ENCODE measurements around the gene PTPRM.

The PTPRM gene

DNA sequence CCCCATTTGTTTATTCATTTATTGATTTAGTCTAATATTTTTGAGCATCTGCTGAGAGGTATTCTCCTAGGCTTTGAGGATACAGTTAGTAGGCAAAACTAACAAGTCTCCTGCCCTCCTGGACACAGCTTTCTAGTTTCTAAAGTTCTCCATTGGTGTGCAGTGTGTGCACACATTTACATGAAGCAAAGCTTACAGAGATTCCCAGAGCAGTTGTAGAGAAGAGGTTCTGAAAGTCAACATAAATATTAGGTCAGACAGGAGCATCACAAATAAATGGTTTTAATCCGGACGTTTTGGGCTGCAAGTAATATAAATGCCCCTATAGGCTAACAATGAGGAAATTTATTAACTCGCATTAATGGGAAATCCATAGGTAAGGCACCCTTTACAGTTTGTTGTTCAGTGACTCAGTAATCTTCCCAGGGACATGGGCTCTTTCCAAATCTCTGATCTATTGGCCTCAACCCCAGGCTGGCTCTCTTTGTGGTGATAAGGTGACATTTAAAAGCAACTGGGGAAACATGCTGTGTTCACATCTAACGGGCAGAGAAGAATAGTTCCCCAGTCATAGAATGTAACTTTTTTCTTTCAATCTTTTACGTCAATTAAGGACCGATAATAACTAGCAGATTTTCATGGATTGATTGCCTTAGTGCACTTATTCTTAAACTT lies 407.2 kb downstream of the PTPRM start:
- no peak for DNase-seq

DNA sequence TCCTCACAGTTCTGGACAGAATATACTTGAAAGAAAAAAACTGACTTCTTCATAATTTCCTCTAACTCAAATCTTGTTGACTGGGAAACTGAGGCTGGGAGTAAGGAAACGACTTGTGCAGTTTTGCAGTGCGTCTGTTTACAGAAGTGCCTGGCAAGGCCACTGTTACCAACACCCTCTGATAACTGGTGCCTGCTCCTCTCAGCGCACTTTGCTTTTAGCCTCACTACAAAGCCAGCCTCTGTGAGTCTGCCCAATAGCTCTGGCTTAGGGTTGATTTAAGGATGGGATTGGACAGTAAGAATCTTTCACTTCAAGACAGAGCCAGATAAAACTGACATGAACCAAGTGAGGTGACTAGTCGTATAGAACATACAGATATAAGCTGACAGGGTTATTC lies 410.8 kb downstream of the PTPRM start:
- no peak for DNase-seq

DNA sequence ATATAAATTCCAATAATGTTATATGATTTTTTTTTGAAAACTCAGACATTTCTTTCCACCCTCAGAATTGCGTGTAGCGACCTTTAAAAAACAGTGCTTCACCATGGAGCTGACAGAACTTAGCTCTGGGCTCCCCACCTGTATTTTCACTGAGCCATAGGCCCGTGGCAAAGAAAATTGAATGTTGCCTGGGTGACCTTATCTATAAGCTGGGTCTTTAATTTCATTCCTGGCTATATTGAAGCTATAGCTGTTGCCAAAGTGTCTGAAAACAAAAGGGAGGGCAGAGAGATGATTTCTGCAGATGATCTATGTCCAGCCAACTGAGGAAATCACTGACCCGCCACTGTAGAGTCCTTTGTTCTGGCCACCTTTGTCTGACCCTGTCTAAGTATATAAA lies 411.7 kb downstream of the PTPRM start:
- DNase-seq, result no peak

GRCh38 chr18:7979714-7980113 lies 412.6 kb downstream of the PTPRM start:
- DNase-seq, result no peak

DNA sequence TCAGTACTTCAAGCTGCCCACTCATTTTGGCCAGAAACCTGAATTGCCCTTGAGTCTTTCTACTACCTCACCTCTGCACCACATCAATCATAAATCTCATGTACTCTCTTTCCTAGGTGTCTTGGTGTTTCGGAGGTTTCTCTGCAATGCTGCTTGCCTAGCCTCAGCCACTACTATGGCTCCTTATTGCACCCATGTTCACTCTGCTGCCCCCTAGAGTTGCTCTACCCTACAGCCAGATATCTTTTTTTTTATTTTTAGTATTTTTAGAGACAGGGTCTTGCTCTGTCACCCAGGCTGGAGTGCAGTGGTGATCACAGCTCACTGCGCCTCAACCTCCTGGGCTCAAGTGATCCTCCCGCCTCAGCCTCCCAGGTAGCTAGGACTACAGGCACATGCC lies 413.0 kb downstream of the PTPRM start:
- DNase-seq, result no peak

GRCh38 chr18:7980656-7981055 lies 413.5 kb downstream of the PTPRM start:
- DNase-seq, result no peak

GRCh38 chr18:7982216-7982615 lies 415.1 kb downstream of the PTPRM start:
- no peak for DNase-seq

DNA sequence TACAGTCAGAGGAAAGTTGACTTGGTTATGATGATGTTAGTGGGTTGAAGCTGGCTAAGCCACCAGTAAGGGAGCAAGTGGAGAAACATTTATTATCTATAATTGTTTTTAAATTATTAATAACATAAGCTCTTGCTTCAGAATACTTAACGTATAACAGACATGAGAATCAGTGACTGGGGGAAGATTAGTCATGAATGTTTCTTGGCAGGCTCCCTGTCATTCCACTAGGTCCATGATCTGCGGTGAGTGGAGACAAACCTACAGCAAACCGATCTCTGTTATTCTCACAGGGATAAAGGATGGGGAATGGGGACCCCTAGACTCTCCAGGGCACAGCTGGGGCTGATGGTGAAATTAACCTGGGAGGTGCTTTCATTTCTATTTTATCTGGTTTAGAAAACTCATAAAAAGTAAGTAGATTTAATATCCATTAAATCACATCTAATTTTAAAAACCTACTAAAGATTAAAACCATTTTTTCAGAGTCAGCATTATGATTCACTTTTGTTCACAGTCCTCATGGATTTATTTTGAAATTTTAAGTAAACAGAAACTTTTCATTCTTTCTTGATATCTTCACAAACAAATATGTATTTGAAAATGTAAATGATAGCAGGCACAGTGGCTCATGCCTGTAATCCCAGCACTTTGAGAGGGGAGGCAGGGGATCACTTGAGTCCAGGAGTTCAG lies 420.3 kb downstream of the PTPRM start:
- no peak for DNase-seq

DNA sequence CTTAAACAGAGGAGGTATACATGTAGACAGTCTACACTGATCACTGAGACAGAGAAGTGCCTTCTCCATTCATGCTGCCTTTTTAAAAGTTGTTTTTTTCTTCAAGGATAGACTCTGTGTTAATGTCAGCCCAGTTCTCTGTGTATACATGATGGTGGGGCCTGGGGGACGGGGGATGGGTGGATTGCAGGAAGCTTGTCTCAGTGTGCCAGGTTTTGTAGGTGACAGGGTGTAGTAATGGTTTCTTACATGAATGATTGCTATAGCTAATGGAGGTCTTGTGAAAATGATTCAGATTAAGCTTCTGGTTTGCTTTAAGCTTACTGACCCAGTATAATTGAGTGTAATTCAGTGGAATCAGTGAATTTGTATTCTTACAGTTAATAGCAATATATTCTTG lies 423.6 kb downstream of the PTPRM start:
- no peak for DNase-seq

GRCh38 chr18:8001711-8002301 lies 434.7 kb downstream of the PTPRM start:
- no peak for DNase-seq

- DNase-seq, result no peak
Measured at GRCh38 chr18:8003878-8004675, 437.0 kb downstream of the PTPRM start.

DNA sequence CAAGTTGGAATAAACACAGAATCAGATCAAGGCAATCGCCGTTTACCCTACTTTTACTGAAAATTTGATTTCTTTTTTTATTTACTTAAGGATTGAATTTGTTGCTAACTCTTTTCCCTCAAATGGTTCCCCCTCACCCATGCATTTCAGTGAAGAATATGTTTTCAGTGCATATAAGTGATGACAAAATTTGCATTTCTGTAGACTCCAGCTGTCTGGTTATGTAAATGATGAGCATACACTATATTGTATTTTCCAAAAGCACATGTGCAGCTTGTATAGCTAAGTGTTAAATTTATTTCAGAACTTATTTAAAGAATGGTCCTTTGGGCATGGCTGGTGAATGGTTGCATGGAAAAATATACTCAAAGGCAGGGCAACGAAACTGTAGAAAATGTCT lies 437.7 kb downstream of the PTPRM start:
- DNase-seq, result no peak

DNA sequence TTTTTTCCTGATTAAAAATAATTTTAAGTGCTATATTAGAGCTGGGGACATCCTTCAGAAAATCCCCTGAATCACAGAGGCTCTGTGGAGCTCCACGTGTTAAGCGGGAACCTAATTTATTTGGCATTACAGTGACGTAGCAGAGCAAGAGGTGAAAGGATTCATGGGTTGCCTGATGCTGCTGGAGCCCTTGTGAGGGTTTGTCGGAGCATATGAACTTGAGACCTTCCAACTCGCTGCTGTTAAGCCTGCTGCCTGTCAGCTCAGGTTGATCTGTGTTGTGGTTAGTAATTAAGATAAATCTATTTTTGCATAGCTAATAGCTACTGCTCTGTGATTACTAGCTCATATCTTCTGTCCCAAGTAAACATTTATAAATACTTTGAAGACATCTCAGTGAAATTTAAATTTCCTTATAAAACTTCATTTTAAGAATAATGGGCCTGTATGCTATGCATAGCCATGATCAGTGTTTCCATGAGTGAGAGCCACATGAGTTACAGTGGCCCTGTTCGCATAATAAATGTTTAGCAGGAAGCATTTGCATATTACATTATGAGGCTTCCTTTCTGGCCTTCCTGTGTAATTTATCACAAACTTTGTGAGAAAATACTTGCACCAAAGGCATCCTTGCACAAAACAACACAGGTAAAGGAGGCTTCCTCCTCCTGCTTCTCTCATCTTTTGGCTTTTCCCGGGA lies 438.9 kb downstream of the PTPRM start:
- DNase-seq, result no peak

GRCh38 chr18:8006979-8007378 lies 439.9 kb downstream of the PTPRM start:
- no peak for DNase-seq

DNA sequence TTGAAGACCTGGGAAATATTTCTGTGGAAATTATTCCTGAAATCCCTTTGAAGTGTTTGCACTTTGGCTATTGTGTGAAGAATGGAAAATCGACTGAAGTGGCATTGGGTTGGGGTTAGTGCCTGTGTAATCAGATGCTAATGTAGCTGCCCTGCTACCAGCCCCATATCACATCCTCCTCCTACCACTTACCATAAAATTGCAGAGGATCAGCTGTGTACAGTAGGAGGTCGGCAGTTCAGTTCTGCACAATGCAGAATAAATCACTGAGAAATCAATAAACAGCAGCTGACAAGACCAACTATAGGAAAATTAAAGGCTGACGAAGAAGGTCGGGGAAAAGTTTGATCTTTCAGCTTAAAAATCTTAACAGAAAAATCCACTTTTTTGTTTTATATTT lies 440.9 kb downstream of the PTPRM start:
- no peak for DNase-seq

GRCh38 chr18:8011361-8011760 lies 444.2 kb downstream of the PTPRM start:
- no peak for DNase-seq

DNA sequence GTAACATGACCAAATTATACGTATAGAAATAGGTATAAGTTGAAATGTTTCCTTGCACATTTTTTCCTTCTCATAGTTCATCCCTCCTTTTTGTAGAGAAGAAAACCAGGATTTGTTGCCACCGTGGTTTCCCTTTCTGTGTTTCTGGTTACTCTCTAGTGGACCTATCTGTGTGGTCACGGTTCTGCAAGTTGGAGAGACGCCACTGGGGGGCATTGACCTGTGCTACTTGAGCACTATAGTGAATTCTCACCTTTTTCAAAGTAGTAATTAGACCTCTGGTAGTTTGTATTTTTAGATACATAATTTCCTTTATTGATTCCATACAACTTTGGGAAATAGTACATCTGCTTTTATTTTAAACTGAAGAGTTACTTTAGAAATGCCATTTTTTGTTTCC lies 444.8 kb downstream of the PTPRM start:
- no peak for DNase-seq

DNA sequence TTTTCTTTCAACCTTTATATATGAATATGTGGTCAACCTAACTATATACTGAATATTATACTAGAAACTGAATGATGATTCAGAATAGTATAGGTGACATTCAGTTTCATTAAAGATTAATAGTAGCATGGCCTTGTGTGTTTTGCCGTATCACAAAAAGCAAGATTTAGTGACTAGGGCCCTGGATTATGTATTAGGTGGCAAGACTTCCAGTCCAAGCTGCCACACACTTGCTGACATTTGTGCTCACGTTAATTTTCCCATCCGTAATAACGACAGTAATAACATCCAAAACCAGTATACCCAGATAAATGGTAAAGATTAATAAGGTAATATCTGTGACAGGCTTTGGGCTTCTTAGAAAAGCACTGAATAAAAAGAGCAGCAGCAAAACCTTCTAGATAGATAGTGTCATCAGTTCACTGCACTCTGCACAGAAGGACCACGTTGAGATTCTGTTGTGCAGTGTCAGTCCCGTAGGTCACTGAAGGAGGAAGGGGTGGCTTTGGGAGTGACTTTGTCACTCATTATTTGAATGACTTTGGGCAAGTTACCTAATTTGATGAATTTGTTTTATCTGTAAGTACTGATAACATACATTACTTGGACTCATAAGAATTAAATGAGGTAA lies 451.7 kb downstream of the PTPRM start:
- DNase-seq, result no peak

- no peak for DNase-seq
Measured at GRCh38 chr18:8019600-8019999, 452.5 kb downstream of the PTPRM start.

- DNase-seq, result no peak
Measured at GRCh38 chr18:8020132-8020846, 453.2 kb downstream of the PTPRM start.

- no peak for DNase-seq
Measured at GRCh38 chr18:8029061-8029460, 461.9 kb downstream of the PTPRM start.

DNA sequence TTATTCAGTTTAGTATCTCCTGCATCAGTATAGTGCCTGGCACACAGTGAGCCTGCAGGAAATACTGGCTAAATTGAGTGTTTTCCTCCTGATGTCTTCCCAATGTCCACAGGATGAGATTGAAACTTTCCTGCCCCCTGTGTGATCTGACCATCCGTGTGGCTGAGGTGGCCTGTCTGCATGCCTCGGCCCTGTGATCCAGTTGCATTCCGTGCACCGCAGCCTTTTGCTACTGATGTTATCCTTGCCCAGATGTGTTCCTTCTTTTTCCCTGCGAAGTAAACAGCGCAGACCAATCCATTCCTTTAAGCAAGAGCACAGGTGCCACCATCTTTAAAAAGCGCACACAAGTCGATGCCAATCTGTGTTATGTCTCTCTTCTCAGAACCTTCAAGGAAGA lies 462.6 kb downstream of the PTPRM start:
- no peak for DNase-seq
